Loucy (cell line): ENCODE data around the gene SLC22A17.

ENCODE experiments used
- H2AFZ ChIP-seq: fragments of 200-600 bp; sonication (generic); 2 replicates; pipeline ENCODE4 v1.6.0; 2016; ENCODE audit warnings: antibody characterized with exemption, mild to moderate bottlenecking, low read length, moderate library complexity
- H3F3A ChIP-seq: fragments of 200-600 bp; 2 replicates; pipeline ENCODE4 v1.6.0; 2016; ENCODE audit warnings: antibody characterized with exemption, low read depth, mild to moderate bottlenecking
- H3K27me3 ChIP-seq: fragments of 200-600 bp; sonication (generic); 2 replicates; pipeline ENCODE4 v1.6.1; 2014; ENCODE audit warnings: low read length, mild to moderate bottlenecking; ENCODE audit not compliant: insufficient read depth, poor library complexity, severe bottlenecking
- H3K36me3 ChIP-seq: fragments of 200-600 bp; sonication (generic); 2 replicates; pipeline ENCODE4 v1.6.1; 2016; ENCODE audit warnings: low read length; ENCODE audit not compliant: insufficient read depth
- H3K4me1 ChIP-seq: fragments of 200-600 bp; sonication (generic); 2 replicates; pipeline ENCODE4 v1.5.1; 2014; ENCODE audit warnings: low read length, mild to moderate bottlenecking; ENCODE audit not compliant: insufficient read depth, poor library complexity, severe bottlenecking
- H3K4me2 ChIP-seq: fragments of 200-600 bp; sonication (generic); 2 replicates; pipeline ENCODE4 v1.6.0; 2014; ENCODE audit warnings: antibody characterized with exemption, low read length, low read depth, mild to moderate bottlenecking; ENCODE audit not compliant: poor library complexity, severe bottlenecking
- H3K4me3 ChIP-seq: fragments of 200-600 bp; sonication (generic); 2 replicates; pipeline ENCODE4 v1.5.1; 2014; ENCODE audit warnings: low read length, mild to moderate bottlenecking, mixed read lengths; ENCODE audit not compliant: poor library complexity, severe bottlenecking
- H3K79me2 ChIP-seq: fragments of 200-600 bp; sonication (generic); 2 replicates; pipeline ENCODE4 v1.6.1; 2014; ENCODE audit warnings: low read length; ENCODE audit not compliant: insufficient read depth
- H3K9ac ChIP-seq: fragments of 200-600 bp; sonication (generic); 2 replicates; pipeline ENCODE4 v1.6.0; 2014; ENCODE audit warnings: mild to moderate bottlenecking, low read depth, low read length, moderate library complexity; ENCODE audit not compliant: poor library complexity, severe bottlenecking
- H3K9me2 ChIP-seq: fragments of 200-600 bp; sonication (generic); replicated peaks from 2 replicates; pipeline ENCODE4 v1.6.1; 2016; ENCODE audit warnings: low read depth, low read length, mixed read lengths
- H3K9me3 ChIP-seq: fragments of 200-600 bp; sonication (generic); 2 replicates; pipeline ENCODE4 v1.6.1; 2014; ENCODE audit warnings: mild to moderate bottlenecking, antibody characterized with exemption, low read length, low read depth; ENCODE audit not compliant: insufficient read depth
- H4K20me1 ChIP-seq: fragments of 200-600 bp; sonication (generic); 2 replicates; pipeline ENCODE4 v1.6.0; 2014; ENCODE audit warnings: antibody characterized with exemption, low read length, mild to moderate bottlenecking; ENCODE audit not compliant: insufficient read depth, poor library complexity, severe bottlenecking
- EZH2phosphoT487 ChIP-seq: fragments of 200-600 bp; IDR thresholded peaks from 2 replicates; pipeline ENCODE4 v1.6.1; 2018; ENCODE audit warnings: antibody characterized with exemption, mild to moderate bottlenecking, moderate library complexity, borderline replicate concordance
- TF ChIP-seq, protein P1 (sequence below): fragments of 200-600 bp; sonication (generic); conservative IDR thresholded peaks from 2 replicates; pipeline ENCODE4 v1.5.1; 2014; ENCODE audit warnings: mild to moderate bottlenecking, antibody characterized with exemption, low read length

SLC22A17 gene

DNA sequence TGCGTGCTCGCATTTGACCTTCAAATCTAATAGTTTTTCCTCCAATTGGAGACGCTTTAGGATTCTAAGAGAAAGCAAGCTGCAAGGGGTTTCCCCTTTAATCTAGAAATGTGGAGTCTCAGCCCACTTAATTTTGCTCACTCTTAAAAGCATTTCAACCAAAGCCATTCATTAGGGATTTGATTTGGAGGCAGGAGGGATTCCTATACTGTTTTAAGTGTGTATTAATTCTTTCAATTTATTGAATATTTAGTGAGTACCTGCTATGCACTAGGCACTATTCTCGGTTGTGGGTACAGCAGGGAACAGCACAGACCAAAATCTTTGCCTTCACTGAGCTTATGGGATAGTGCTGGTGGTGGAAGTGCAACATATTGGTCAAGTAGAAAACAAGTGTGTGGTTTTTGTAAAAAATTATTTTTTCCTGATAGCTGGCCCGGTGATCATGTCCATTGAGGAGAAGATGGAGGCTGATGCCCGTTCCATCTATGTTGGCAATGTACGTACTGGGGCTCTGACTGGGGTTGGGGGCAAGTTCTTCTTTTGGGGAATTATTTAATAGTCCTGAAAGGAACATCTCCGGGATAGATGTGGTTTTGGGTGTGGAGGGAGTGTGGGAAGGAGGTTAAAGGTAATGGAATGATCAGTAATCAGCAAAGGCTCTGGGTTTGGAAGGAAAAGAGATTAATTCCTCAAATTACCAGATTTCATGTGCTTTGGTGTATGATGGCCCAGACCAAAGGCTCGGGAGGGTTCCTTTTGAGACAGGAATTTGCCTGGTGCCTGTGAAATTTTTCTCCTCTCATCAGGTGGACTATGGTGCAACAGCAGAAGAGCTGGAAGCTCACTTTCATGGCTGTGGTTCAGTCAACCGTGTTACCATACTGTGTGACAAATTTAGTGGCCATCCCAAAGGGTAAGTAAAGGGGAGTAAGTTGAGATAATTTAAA lies 29.8 kb downstream of the SLC22A17 start:
- Histone ChIP-seq H3K9me3 (no peaks in the 10 kb centered on the region), H3K4me1 (peaks cover 27% of the 10 kb centered on the region), H3K9me2 (no peaks in the 10 kb centered on the region), H4K20me1 (peaks cover 34% of the 10 kb centered on the region), H2AFZ (no peak overlapping the region), H3K27me3 (no peaks in the 10 kb centered on the region), H3K79me2 (peaks cover 36% of the 10 kb centered on the region), H3K9ac (peak overlapping the region; percentile 92), H3K4me3 (peak overlapping the region; percentile 94), H3F3A (peaks cover 10% of the 10 kb centered on the region; the same call in 1 of the 2 replicates), H3K36me3 (peaks cover 25% of the 10 kb centered on the region; the same call in 1 of the 2 replicates), H3K4me2 (peak overlapping the region; percentile 99)
- no peak for TF ChIP-seq EZH2phosphoT487
- TF ChIP-seq, protein P1, sequence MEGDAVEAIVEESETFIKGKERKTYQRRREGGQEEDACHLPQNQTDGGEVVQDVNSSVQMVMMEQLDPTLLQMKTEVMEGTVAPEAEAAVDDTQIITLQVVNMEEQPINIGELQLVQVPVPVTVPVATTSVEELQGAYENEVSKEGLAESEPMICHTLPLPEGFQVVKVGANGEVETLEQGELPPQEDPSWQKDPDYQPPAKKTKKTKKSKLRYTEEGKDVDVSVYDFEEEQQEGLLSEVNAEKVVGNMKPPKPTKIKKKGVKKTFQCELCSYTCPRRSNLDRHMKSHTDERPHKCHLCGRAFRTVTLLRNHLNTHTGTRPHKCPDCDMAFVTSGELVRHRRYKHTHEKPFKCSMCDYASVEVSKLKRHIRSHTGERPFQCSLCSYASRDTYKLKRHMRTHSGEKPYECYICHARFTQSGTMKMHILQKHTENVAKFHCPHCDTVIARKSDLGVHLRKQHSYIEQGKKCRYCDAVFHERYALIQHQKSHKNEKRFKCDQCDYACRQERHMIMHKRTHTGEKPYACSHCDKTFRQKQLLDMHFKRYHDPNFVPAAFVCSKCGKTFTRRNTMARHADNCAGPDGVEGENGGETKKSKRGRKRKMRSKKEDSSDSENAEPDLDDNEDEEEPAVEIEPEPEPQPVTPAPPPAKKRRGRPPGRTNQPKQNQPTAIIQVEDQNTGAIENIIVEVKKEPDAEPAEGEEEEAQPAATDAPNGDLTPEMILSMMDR = no peak

DNA sequence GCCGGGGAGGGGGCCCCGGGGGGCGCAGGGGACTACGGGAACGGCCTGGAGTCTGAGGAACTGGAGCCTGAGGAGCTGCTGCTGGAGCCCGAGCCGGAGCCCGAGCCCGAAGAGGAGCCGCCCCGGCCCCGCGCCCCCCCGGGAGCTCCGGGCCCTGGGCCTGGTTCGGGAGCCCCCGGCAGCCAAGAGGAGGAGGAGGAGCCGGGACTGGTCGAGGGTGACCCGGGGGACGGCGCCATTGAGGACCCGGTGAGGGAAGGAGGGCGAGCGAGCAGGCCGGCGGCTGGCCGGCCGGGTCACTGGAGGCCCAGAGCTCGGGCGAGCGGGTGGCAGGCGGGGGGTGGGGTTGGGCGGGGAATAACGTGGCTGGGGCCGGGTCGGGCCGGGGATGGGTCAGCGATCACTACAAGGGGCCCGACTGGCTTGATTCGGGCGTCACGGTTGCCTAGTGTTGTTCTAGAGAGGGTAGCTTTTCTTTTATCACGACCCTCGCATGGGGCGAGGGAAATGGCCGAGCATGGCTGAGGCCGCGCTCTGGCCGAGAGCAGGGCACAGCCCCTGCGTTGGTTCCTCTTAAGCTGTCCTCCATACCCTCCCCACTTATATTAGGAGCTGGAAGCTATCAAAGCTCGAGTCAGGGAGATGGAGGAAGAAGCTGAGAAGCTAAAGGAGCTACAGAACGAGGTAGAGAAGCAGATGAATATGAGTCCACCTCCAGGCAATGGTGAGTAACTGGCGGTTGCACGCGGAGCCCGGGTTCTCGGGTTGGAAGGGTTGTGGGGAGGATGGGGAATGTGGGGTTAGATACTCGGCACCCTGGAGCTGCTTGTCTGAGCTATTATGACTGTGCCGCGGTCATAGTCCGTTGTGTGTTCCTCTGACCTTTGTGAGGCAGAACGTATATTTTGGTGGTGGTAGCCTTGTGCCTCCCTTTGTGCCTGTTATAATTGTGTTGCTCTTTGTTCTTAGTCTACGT lies 30.8 kb downstream of the SLC22A17 start:
- no peak overlapping the region for H2AFZ ChIP-seq
- peaks cover 36% of the 10 kb centered on the region for H3K79me2 ChIP-seq
- no peaks in the 10 kb centered on the region for H3K27me3 ChIP-seq
- peaks cover 34% of the 10 kb centered on the region for H4K20me1 ChIP-seq
- peaks cover 25% of the 10 kb centered on the region; the same call in 1 of the 2 replicates for H3K36me3 ChIP-seq
- H3K4me1 ChIP-seq = peaks cover 27% of the 10 kb centered on the region
- H3K9me3 ChIP-seq = no peaks in the 10 kb centered on the region
- H3K4me3 ChIP-seq = peak overlapping the region; percentile 94
- peak overlapping the region; percentile 99 for H3K4me2 ChIP-seq
- TF ChIP-seq, protein P1 = no peak
- no peak for TF ChIP-seq EZH2phosphoT487
- peaks cover 4% of the 10 kb centered on the region; the same call in 1 of the 2 replicates for H3F3A ChIP-seq
- H3K9ac ChIP-seq = peak overlapping the region; percentile 92
- H3K9me2 ChIP-seq = no peaks in the 10 kb centered on the region
